SU-DHL-6 (cell line): Measurements from ENCODE around the gene GNAI1.

ENCODE experiments used
- H2AFZ ChIP-seq: fragments of 200-600 bp; sonication (generic); 2 replicates; pipeline ENCODE4 v1.6.1; 2014; ENCODE audit warnings: low read depth, mild to moderate bottlenecking, moderate library complexity, mixed read lengths, antibody characterized with exemption, low read length; ENCODE audit not compliant: severe bottlenecking
- H3F3A ChIP-seq: fragments of 200-600 bp; shearing (Covaris generic); 2 replicates; pipeline ENCODE4 v1.6.0; 2016; ENCODE audit warnings: antibody characterized with exemption, mild to moderate bottlenecking; ENCODE audit not compliant: insufficient read depth
- H3K27ac ChIP-seq: fragments of 200-600 bp; sonication (generic); 2 replicates; pipeline ENCODE4 v1.5.1; 2016; ENCODE audit warnings: low read depth, mild to moderate bottlenecking, low read length, moderate library complexity, mixed read lengths
- H3K27me3 ChIP-seq: fragments of 200-600 bp; sonication (generic), shearing (Covaris generic); 2 replicates; pipeline ENCODE4 v1.6.0; 2014; ENCODE audit warnings: mild to moderate bottlenecking, low read length
- H3K36me3 ChIP-seq: fragments of 200-600 bp; sonication (generic); 2 replicates; pipeline ENCODE4 v1.6.1; 2014; ENCODE audit warnings: mild to moderate bottlenecking, low read length, mixed read lengths
- H3K4me2 ChIP-seq: fragments of 300-600, 200-600 bp; shearing (Covaris generic), sonication (generic); 2 replicates; pipeline ENCODE4 v1.6.0; 2014; ENCODE audit warnings: low read length, low read depth, mild to moderate bottlenecking; ENCODE audit not compliant: poor library complexity, severe bottlenecking
- H3K4me3 ChIP-seq: fragments of 200-600 bp; sonication (generic); 2 replicates; pipeline ENCODE4 v1.5.1; 2014; ENCODE audit warnings: antibody characterized with exemption, low read length, mild to moderate bottlenecking, mixed read lengths; ENCODE audit not compliant: insufficient read depth, poor library complexity, severe bottlenecking
- H3K79me2 ChIP-seq: fragments of 200-600 bp; sonication (generic); 2 replicates; pipeline ENCODE4 v1.6.1; 2014; ENCODE audit warnings: mild to moderate bottlenecking, low read length, moderate library complexity; ENCODE audit not compliant: insufficient read depth
- H3K9ac ChIP-seq: fragments of 200-600 bp; sonication (generic); 2 replicates; pipeline ENCODE4 v1.7.0; 2014; ENCODE audit warnings: mild to moderate bottlenecking, low read length
- H3K9me2 ChIP-seq: fragments of 200-600 bp; sonication (generic); replicated peaks from 2 replicates; pipeline ENCODE4 v1.6.1; 2014; ENCODE audit warnings: low read length; ENCODE audit not compliant: insufficient read depth
- H3K9me3 ChIP-seq: fragments of 200-600 bp; sonication (generic); 2 replicates; pipeline ENCODE4 v1.6.1; 2014; ENCODE audit warnings: low read length, mixed read lengths; ENCODE audit not compliant: insufficient read depth
- H4K20me1 ChIP-seq: fragments of 200-600 bp; sonication (generic); 2 replicates; pipeline ENCODE4 v1.6.1; 2014; ENCODE audit warnings: low read depth, mild to moderate bottlenecking, antibody characterized with exemption, low read length, moderate library complexity, mixed read lengths
- CTCF ChIP-seq: fragments of 200-600 bp; sonication (generic); IDR thresholded peaks from one replicate; pipeline ENCODE4 v1.5.1; 2017; ENCODE audit warnings: antibody characterized with exemption, mild to moderate bottlenecking, low read length, moderate library complexity; ENCODE audit not compliant: insufficient read depth, poor library complexity, severe bottlenecking
- EZH2phosphoT487 ChIP-seq: fragments of 200-600 bp; sonication (generic), shearing (Covaris generic); conservative IDR thresholded peaks from 2 replicates; pipeline ENCODE4 v1.6.1; 2018; ENCODE audit warnings: mild to moderate bottlenecking, antibody characterized with exemption, low read length, moderate library complexity, mixed read lengths

Gene GNAI1

GRCh38 chr7:80263333-80263732, 128.7 kb downstream of the GNAI1 start:
- Histone ChIP-seq H3K4me2 (no peak overlapping the region), H4K20me1 (no peaks in the 10 kb centered on the region), H3K79me2 (no peaks in the 10 kb centered on the region), H3F3A (no peaks in the 10 kb centered on the region), H3K9me2 (no peaks in the 10 kb centered on the region), H2AFZ (no peak overlapping the region), H3K9me3 (no peaks in the 10 kb centered on the region), H3K27ac (no peak overlapping the region), H3K27me3 (no peaks in the 10 kb centered on the region), H3K4me3 (no peak overlapping the region), H3K36me3 (no peaks in the 10 kb centered on the region), H3K9ac (no peak overlapping the region)
- no peak for TF ChIP-seq EZH2phosphoT487

- Histone ChIP-seq H4K20me1 (no peaks in the 10 kb centered on the region), H3K27me3 (no peaks in the 10 kb centered on the region), H3K36me3 (no peaks in the 10 kb centered on the region), H3K27ac (no peak overlapping the region), H3K9me2 (no peaks in the 10 kb centered on the region), H3K4me3 (no peak overlapping the region), H2AFZ (no peak overlapping the region), H3K79me2 (no peaks in the 10 kb centered on the region), H3K4me2 (no peak overlapping the region), H3K9ac (no peak overlapping the region), H3F3A (no peaks in the 10 kb centered on the region), H3K9me3 (no peaks in the 10 kb centered on the region)
- TF ChIP-seq EZH2phosphoT487 (no peak), CTCF (no peak)
Observed at GRCh38 chr7:80263821-80264220, 129.2 kb downstream of the GNAI1 start.

- TF ChIP-seq EZH2phosphoT487 (no peak), CTCF (no peak)
- Histone ChIP-seq H3K4me2 (no peak overlapping the region), H3K9me3 (no peaks in the 10 kb centered on the region), H3K27me3 (no peaks in the 10 kb centered on the region), H3K36me3 (no peaks in the 10 kb centered on the region), H3K9ac (no peak overlapping the region), H3K9me2 (no peaks in the 10 kb centered on the region), H3K4me3 (no peak overlapping the region), H2AFZ (no peak overlapping the region), H3K27ac (no peak overlapping the region), H3K79me2 (no peaks in the 10 kb centered on the region), H4K20me1 (no peaks in the 10 kb centered on the region), H3F3A (no peaks in the 10 kb centered on the region)
Observed at GRCh38 chr7:80264769-80265495, 130.3 kb downstream of the GNAI1 start.

- H2AFZ ChIP-seq, result no peak overlapping the region
- no peaks in the 10 kb centered on the region for H3F3A ChIP-seq
- H3K9ac ChIP-seq, result no peak overlapping the region
- no peak overlapping the region for H3K4me2 ChIP-seq
- H3K27me3 ChIP-seq, result no peaks in the 10 kb centered on the region
- no peak overlapping the region for H3K27ac ChIP-seq
- no peaks in the 10 kb centered on the region for H3K36me3 ChIP-seq
- no peaks in the 10 kb centered on the region for H3K9me3 ChIP-seq
- H3K79me2 ChIP-seq, result no peaks in the 10 kb centered on the region
- no peak overlapping the region for H3K4me3 ChIP-seq
- TF ChIP-seq EZH2phosphoT487 (no peak), CTCF (no peak)
- H4K20me1 ChIP-seq, result no peaks in the 10 kb centered on the region
- H3K9me2 ChIP-seq, result no peaks in the 10 kb centered on the region
Observed at GRCh38 chr7:80272560-80273239, 138.1 kb downstream of the GNAI1 start.
